GM19099 (cell line): Measurements from ENCODE around the gene TRIM9.
A peak's percentile ranks its signal among the peaks of the same experiment; 100 is the strongest.

Source experiments
- POLR2A ChIP-seq: IDR thresholded peaks from 3 replicates; pipeline ENCODE4 v1.6.1; 2011; ENCODE audit warnings: low read depth; ENCODE audit not compliant: insufficient read length; ENCODE audit errors: extremely low read depth

TRIM9 gene

DNA sequence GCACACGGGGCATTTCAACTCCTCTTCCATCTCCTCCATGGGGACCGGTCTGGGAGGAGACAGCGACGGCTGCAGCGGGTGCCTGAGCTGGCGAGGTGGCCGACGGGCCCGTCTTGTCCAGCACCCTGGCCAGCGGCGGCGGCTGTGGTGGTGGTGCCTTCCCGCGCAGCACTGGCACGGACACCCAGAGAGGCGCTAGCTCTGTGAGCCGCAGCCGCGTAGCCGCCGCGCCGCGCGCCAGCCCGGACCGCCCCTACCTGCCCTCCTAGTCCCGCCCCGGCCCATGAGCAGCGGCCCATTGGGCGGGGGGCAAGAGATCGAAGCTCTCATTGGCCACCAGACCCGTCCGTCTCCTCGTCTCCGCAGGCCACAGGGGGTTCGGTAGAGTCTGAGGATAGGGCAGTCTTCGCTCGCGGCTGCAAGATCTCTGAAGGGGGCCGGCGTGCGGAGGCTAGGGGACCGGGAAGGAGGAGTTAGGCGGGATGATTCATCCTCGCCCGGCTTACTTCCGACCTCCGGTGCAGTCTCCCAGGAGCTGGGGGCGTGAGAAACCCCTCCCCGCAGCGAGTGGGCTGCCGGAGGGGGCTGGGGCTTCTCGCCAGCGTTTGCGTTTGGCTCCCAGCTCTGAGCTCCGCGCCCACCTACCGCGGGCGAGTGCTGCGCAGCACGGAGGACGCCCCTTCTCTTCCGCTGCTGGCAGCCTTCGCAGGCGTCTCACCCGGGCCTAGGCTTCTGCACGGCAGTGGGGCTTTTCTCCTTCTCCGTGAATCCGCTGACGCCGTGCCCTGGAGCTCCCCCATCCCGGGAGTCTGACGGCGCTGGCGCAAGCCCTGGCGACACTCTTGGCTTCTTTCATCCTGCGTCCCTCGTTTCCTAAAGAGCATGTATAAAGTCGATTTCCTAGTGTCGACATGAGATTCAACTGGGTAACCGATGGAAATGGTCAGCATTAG, at the start of gene TRIM9:
TSS of gene TRIM9 (minus strand) at position 205 of the 953 bp plus-strand sequence. CDS start at position 39, 166 bp downstream.
- TF ChIP-seq POLR2A: peak; percentile 36

DNA sequence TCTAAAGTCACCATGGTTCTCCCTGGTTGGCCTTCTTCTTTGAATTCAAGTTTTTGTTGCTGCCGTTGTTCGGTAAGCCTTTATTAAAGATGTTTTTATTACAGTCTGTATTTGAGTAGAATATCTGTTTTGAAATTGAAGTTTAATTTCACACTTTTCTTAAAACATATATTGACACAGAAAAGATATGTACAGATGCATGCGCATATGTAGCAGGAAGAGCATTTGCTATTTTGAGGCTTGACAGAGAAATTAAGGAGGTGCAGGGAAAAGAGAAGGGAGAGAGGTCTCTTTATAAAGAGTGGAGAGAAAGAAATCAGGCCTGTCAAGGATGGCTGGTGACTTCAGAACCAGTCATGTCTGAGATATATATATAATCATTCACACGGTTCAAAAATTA, 46.0 kb upstream of the TRIM9 start:
- TF ChIP-seq POLR2A: no peak

DNA sequence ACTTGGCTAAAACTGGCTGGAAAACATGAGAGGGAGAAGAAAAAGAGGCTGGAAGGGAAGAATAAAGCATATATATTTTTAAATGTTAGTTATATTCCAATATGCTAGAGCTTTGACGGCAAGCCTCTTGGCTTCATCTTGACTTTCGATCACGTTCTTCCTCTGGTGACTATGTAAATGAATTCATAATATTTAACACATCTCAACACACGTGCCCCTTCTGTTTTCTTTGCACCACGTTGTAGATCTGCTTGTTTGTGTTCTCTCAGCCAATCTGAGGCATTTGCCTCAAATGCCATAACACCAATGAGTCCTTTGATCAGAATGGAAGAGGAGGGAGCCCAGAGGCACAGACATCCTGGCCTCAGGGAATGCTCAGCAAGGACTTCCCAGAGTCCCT, 45.4 kb upstream of the TRIM9 start:
- no peak for TF ChIP-seq POLR2A

DNA sequence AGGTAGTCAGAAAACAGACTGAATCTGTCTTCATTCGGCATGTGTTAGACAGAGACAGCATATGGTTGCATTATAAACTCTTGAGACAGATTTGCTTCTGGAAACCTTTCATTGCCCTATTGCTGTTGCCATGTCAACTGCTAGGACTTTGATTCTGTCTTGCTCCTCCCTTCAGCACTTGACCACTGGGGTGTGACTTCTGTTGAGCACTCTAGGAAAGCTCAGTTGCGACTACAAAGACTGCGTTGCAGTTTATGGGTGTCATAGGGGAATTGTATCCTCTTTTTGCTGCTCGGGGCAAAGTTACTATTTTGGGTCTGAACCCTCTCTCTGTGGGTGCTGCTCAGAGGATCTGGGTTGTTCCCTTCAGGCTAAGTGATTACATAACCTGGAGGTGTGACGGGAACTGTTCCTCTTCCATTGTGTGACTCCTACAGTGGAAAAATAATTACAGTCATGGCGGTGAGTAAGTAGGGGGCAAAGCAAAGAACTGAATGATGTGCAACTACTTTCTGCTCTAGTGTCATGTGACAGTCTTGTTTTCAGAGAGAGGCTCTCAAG, 44.3 kb upstream of the TRIM9 start:
- TF ChIP-seq POLR2A: no peak

DNA sequence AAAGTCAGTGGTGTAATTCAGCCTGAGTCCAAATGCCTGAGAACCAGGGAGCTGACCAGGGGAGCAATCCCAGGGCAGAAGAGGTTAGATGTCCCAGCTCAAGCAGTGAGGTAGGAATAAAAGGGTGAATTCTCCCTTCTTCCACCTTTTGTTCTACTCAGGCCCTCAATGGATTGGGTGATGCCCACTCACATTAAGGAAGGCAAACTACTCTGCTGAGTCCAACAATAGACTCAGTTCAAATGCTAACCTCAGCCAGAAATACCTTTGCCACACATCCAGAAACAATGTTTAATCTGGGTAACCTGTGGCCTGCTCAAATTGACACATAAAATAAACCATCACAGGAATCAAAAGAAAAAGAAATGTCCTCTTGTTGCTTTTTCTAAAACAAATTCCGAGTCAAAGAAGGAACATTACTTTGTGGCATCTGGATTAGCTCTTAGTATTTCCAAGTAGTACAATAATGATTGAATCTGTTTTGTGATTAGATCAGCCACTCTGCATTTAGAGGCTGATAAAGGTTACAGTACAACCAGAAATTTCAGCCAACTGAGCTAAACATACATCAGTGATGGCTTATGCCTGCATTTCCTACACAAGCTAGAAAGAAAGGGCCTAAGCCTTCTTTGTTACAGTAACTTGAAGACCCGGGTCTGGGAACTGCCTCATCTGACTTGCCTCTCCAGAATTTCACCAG, 43.6 kb upstream of the TRIM9 start:
- TF ChIP-seq POLR2A: no peak

DNA sequence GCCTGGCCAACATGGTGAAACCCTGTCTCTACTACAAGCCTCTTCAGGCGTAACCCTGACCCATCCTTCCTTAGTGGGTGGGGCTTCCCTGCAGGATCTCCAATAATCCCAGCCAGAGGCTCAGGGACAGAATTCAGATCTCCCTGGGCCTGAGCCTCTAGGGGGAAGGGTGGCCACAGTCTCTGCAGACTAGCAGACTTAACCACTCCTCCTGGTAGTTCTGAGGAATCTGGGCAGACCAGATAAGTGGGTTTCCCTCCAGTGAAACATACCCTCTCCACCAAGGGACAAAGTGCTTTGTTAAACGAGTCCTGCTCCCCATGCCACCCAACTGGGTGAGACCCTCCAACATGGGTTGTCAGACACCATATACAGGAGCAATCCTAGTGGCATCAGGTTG, 36.6 kb upstream of the TRIM9 start:
- no peak for TF ChIP-seq POLR2A

DNA sequence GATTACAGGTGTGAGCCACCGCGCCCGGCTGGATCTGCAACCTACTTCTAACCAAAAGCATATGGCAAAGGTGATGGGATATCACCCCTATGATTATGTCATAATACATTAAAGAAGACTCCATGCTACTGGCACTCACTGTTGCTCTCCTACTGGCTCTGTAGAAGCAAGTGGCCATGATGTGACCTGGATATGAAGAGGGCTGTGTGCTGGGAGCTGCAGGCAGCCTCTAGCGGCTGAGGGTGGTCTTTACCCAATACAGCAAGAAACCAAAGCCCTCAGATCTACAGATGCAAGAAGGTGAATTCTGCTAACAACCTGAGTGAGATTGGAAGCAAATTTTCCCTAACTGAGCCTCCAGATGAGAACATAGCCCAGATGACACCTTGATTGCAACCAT, 34.2 kb upstream of the TRIM9 start:
- TF ChIP-seq POLR2A: no peak

DNA sequence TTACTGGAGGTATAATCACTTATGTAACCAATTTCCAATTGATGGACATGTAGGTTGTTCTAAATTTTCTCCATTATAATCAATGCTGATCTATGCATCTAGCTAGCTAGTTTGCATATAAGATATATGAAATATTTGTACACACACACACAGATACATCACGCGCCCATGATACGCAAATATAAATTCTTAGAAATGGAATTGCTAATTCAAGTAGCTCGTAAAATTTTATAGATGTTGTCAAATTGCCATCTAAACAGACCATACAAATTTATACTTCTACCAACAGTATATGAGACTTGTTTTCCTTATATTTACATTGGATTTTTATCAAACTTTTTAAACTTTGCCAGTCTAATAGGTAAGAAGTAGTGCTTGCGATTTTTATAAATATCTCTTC, 29.1 kb upstream of the TRIM9 start:
- TF ChIP-seq POLR2A: no peak

DNA sequence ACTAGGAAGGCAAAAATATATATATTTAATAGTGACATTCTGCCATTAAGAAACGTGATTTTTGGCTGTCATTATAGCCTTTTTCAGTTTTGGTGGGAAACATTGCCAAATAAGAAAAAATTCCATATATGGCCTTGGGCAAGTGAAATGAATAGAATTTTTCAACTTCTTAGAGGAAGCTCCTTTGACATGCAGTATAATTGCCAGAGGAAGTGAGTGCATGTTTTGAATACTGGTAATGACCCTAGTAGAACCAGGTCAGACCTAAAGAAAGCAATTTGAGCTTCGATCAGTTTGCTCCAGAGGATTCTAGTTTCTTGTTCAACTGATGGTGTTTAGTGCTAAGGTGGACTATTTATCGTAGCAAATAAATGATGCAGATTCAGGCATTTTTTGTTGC, 26.2 kb upstream of the TRIM9 start:
- TF ChIP-seq POLR2A: no peak

DNA sequence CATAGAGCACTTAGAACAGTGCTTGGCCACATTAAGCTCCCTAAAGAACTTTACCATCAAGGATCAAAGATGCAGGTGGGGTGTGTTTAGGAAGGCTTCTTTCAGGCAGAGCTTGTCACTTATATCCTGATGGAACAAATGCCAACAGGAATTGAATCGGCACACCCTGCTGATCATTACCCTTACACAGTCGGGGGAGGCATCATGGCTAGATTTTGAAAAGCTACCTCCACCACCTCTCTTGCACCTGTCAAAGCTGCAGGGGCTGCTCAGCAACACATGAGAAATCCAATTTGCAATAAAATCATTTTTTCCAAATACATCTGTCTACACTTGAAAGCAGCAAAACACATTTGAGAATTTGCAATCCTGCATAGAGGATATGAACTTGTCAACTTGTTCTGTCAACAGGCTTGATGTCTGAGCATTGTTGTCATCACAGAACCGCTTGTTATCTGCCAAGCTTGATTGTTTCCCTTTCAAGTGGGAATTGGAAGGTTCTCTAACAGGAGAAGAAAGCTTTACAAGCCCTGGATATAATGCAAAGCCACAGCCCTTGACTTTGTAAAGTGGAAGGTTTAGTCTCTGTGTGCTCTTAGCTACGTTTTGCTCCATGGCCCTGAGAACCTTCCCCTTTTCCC, 24.6 kb upstream of the TRIM9 start:
- TF ChIP-seq POLR2A: no peak

DNA sequence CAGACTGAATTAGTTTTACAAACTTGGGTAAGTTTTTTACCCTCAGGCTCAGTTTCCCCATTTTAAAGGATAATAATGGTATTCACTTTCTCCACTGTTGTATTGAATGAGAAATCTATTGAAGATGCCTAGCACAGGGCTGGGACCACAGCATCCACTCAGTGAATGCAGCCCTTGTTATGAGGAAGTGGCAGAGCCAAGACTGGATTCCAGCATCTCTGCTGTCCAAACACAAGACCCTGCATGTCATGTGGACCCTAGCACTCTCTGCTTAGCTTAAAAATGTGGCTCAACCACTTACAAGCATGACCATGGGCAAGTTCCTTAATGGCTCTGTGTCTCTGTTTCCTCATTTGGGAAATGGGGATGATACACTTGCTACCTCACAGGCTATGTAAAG, 24.1 kb upstream of the TRIM9 start:
- no peak for TF ChIP-seq POLR2A

DNA sequence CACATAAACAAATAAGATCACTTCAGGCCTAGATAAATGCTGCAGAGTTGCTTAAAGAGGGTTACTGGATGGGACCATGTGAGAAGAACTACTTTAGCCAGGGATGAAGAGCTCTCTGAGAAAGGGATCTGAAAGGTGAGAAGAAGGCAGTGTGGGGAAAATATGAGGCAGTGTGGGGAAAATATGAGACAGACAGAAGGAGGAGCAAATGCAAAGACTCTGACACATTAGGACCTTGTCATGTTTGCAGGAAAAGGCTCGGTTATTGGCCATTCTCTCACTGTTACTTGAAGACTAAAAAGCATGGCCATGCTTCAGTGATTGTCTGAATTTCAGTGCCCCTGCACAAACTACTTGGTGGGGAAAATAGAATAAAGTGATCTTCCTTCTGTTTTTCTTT, 22.7 kb upstream of the TRIM9 start:
- no peak for TF ChIP-seq POLR2A

DNA sequence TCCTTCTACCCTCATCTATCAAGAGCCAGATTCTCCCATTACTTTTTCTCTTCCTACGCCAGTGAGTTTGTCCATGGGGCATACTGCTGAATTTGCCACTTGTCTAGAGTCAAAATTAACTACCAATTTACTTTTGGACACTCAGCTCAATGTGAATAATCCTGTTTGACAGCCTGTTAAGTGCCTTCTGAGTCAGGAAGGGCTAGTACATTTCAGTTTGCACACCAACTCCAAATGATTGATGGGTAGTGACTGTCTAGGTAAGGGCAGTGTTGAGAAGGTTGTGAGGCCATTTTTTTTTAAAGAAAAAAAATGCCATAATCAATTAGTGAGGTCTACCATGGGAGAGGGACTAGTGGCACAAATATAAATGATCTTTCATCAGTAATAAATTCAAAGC, 21.8 kb upstream of the TRIM9 start:
- TF ChIP-seq POLR2A: no peak

DNA sequence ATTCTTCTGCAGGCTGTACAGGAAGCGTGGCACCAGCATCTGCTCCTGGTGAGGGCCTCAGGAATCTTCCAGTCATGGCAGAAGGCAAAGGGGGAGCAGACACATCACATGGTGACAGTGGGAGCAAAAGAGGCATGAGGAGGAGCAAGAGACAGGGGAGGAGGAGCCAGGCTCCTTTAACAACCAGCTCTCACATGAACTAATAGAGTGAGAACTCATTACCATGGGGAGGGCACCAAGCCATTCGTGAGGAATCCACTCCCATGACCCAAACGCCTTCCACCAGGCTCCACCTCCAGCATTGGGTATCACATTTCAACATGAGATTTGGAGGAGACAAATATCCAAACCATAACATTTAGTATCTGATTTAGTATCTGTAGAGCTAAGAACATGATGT, 14.7 kb upstream of the TRIM9 start:
- no peak for TF ChIP-seq POLR2A

DNA sequence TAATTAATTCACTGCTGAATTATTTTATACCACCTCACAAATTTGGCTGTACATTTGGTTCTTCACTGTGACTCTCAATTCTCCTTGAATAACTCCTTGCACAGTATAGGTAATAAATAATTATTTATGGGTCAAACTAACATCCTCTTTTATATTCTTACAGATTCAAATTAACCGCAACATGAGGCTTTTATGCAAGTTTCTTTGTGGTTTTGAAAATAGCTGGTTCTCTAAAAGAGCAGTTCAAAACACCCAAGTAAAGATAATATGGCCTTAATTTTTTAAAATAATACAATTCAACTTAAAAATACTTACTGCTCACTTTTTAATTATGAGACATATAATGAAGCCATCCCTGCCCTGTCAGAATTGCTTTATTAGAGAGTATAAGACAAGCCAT, 12.9 kb upstream of the TRIM9 start:
- TF ChIP-seq POLR2A: no peak

DNA sequence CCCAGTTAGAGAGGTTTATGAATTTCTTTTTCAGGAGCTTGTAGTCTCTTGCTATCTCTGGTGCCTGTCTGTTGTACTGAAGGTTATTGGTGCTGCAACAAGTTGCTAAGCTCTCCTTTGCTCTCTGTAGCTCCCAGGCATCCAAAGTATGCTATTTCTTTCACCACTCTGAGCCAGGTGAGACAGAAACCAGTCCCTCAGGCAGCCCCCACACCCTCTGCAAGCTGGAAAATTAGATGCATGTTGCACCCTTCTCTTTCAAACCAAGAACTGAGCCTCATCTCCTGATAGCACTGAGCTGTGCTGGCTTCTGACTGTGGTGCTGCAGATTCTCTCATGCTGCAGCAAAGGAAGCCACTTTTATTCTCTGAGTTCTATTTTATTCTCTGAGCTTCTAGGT, 9.6 kb upstream of the TRIM9 start:
- no peak for TF ChIP-seq POLR2A

DNA sequence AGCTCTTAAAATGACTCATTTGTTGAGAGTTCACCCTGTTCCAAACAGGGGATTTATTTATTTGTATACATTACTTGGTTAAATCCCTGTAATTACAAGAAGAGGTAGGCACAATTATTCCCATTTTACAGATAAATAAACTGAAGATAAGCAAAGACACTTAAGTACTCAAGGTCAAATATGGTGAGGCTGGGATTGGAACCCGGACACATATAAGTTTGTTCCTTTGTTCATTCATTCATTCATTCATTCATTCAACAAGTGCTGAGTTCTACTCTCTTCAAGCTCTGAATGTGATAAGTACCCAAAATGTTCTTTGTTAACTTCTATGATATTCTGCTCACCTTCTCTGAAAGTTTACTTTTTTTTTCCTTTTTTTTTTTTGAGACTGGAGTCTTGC, 2.4 kb upstream of the TRIM9 start:
- no peak for TF ChIP-seq POLR2A
